ENCODE data around the gene LAIR2.
"Not testable (repeated sequence)": the region's sequence is repeated elsewhere in the genome, so short reads cannot be mapped to it uniquely, and the experiment has no call there.

- TF ChIP-seq CTCF, POLR2A, EP300 (IDR thresholded peaks at IDR 0.05): not testable (repeated sequence)
These were observed 4.2 kb upstream of the LAIR2 start for GRCh38 chr19:54498451-54498772.
